ENCODE data around the gene EPB41L1.

- TF ChIP-seq CTCF (conservative IDR thresholded peaks at IDR 0.05) (no peak), ZFX (IDR thresholded peaks at IDR 0.05) (no peak)
Observed at GRCh38 chr20:36270744-36271638, 116.5 kb downstream of the EPB41L1 start.
